GM12875 (cell line): ENCODE data around the gene SPTBN1.

Source experiments
- H3K4me3 ChIP-seq: one replicate; pipeline ENCODE4 v1.5.1; 2011; ENCODE audit warnings: low read depth, low read length, control low read depth
- CTCF ChIP-seq: IDR thresholded peaks from 2 replicates; pipeline ENCODE4 v1.5.1; 2011; ENCODE audit warnings: low read depth, mild to moderate bottlenecking, control low read depth, inconsistent platforms, low read length, moderate library complexity, borderline replicate concordance; ENCODE audit not compliant: insufficient read depth

The SPTBN1 gene

GRCh38 chr2:54545702-54546450 lies 89.7 kb downstream of the SPTBN1 start:
- no peak overlapping the region for H3K4me3 ChIP-seq
- no peak for TF ChIP-seq CTCF

- TF ChIP-seq CTCF: no peak
Measured at GRCh38 chr2:54546518-54546917, 90.4 kb downstream of the SPTBN1 start.

GRCh38 chr2:54546923-54547720 lies 91.0 kb downstream of the SPTBN1 start:
- TF ChIP-seq CTCF: no peak
- no peak overlapping the region for H3K4me3 ChIP-seq

More at GRCh38 chr2:54546518-54546917, 90.4 kb downstream of the SPTBN1 start:
- H3K4me3 ChIP-seq: no peak overlapping the region

- H3K4me3 ChIP-seq: no peak overlapping the region
- no peak for TF ChIP-seq CTCF
Measured at GRCh38 chr2:54549430-54549829, 93.3 kb downstream of the SPTBN1 start.

GRCh38 chr2:54549917-54550518 lies 93.9 kb downstream of the SPTBN1 start:
- no peak for TF ChIP-seq CTCF
- no peak overlapping the region for H3K4me3 ChIP-seq

- no peak overlapping the region for H3K4me3 ChIP-seq
- no peak for TF ChIP-seq CTCF
Measured at GRCh38 chr2:54550547-54550946, 94.4 kb downstream of the SPTBN1 start.
